Liver (tissue), 9 donors: ENCODE measurements around the gene RSRC1. TPM values are rescaled to one million over a fixed set of nuclear protein-coding genes. Genes with fewer than 3 reads are reported as not detected.

ENCODE experiments used
- DNase-seq: peaks from one replicate; pipeline ENCODE4 v3.0.0-alpha.2; 2017; ENCODE audit warnings: low spot score
- H3K27ac ChIP-seq, 2 donors: one replicate each; pipeline ENCODE4 v1.7.0; 2013; ENCODE audit warnings: inconsistent platforms in 2 of 2, low read length in 2 of 2, control low read depth in 1 of 2, low read depth in 1 of 2, mild to moderate bottlenecking in 1 of 2
- H3K27me3 ChIP-seq, 4 donors: one replicate each; pipeline versions ENCODE4 v1.6.1 to v1.7.0; 2013; ENCODE audit warnings: low read length in 3 of 4, inconsistent platforms in 1 of 4, mild to moderate bottlenecking in 1 of 4, moderate library complexity in 1 of 4; ENCODE audit not compliant: control insufficient read depth in 4 of 4, insufficient read depth in 4 of 4
- H3K36me3 ChIP-seq, 4 donors: one replicate each; pipeline versions ENCODE4 v1.6.1 to v1.7.0; 2013; ENCODE audit warnings: low read length in 3 of 4, mild to moderate bottlenecking in 3 of 4, low read depth in 1 of 4, moderate library complexity in 1 of 4; ENCODE audit not compliant: control insufficient read depth in 4 of 4, insufficient read depth in 3 of 4
- H3K4me1 ChIP-seq, 4 donors: one replicate each; pipeline versions ENCODE4 v1.6.1 to v1.7.0; 2013; ENCODE audit warnings: low read length in 3 of 4, mild to moderate bottlenecking in 3 of 4, moderate library complexity in 1 of 4; ENCODE audit not compliant: control insufficient read depth in 4 of 4, insufficient read depth in 4 of 4
- H3K4me3 ChIP-seq, 3 donors: one replicate each; pipeline versions ENCODE4 v1.6.1 to v1.7.0; 2013; ENCODE audit warnings: low read length in 3 of 3, control low read depth in 1 of 3, low read depth in 1 of 3, mild to moderate bottlenecking in 1 of 3
- H3K9ac ChIP-seq, 2 donors: one replicate each; pipeline ENCODE4 v1.7.0; 2013; ENCODE audit warnings: low read length in 2 of 2, mild to moderate bottlenecking in 2 of 2, moderate library complexity in 2 of 2, control low read depth in 1 of 2, low read depth in 1 of 2
- H3K9me3 ChIP-seq, 4 donors: one replicate each; pipeline versions ENCODE4 v1.6.1 to v1.7.0; 2013; ENCODE audit warnings: low read length in 3 of 4; ENCODE audit not compliant: control insufficient read depth in 4 of 4
- EGR1 ChIP-seq, 2 donors: IDR thresholded peaks; 2 replicates each; pipeline ENCODE4 v1.6.1; 2016 to 2018; ENCODE audit warnings: antibody characterized with exemption in 2 of 2, low read depth in 2 of 2
- FOXA1 ChIP-seq: IDR thresholded peaks from 2 replicates; pipeline ENCODE4 v1.6.1; 2016; ENCODE audit warnings: antibody characterized with exemption
- FOXA2 ChIP-seq: IDR thresholded peaks from 2 replicates; pipeline ENCODE4 v1.6.1; 2016; ENCODE audit warnings: antibody characterized with exemption
- GABPA ChIP-seq, 2 donors: IDR thresholded peaks in 1 of 2; conservative IDR thresholded peaks in 1 of 2; 2 replicates each; pipeline ENCODE4 v1.6.1; 2016; ENCODE audit warnings: antibody characterized with exemption in 2 of 2, mild to moderate bottlenecking in 1 of 2, moderate library complexity in 1 of 2
- HNF4A ChIP-seq, 2 donors: conservative IDR thresholded peaks; 2 replicates each; pipeline ENCODE4 v1.6.1; 2016; ENCODE audit warnings: antibody characterized with exemption in 2 of 2, mild to moderate bottlenecking in 2 of 2
- HNF4G ChIP-seq: IDR thresholded peaks from 2 replicates; pipeline ENCODE4 v1.6.1; 2016; ENCODE audit warnings: antibody characterized with exemption
- JUND ChIP-seq, 2 donors: IDR thresholded peaks; 2 replicates each; pipeline ENCODE4 v1.6.1; 2016; ENCODE audit warnings: antibody characterized with exemption in 2 of 2
- NR2F2 ChIP-seq: IDR thresholded peaks from 2 replicates; pipeline ENCODE4 v1.6.1; 2016; ENCODE audit warnings: antibody characterized with exemption
- RAD21 ChIP-seq, 2 donors: IDR thresholded peaks; 2 replicates each; pipeline ENCODE4 v1.6.1; 2016; ENCODE audit warnings: antibody characterized with exemption in 2 of 2, mild to moderate bottlenecking in 2 of 2
- RXRA ChIP-seq, 2 donors: IDR thresholded peaks; 2 replicates each; pipeline ENCODE4 v1.6.1; 2017 to 2018; ENCODE audit warnings: antibody characterized with exemption in 2 of 2, mild to moderate bottlenecking in 1 of 2
- SP1 ChIP-seq: IDR thresholded peaks from 2 replicates; pipeline ENCODE4 v1.6.1; 2018; ENCODE audit warnings: antibody characterized with exemption, mild to moderate bottlenecking
- TAF1 ChIP-seq: conservative IDR thresholded peaks from 2 replicates; pipeline ENCODE4 v1.6.1; 2016; ENCODE audit warnings: antibody characterized with exemption, mild to moderate bottlenecking
- YY1 ChIP-seq: IDR thresholded peaks from 2 replicates; pipeline ENCODE4 v1.6.1; 2016; ENCODE audit warnings: antibody characterized with exemption, mild to moderate bottlenecking
- WGBS: extraction: QIAGEN DNeasy Blood & Tissue Kit; methylation state at CpG from one replicate; pipeline ENCODE4 v1.1.7; 2013; 5-methylcytosine and 5-hydroxymethylcytosine counted together
- polyA plus RNA-seq, 2 donors: library from polyadenylated mRNA; stranded (reverse) in 1 of 2; unstranded in 1 of 2; fragments of 200-250 nt in 1 of 2; fragments of >200 nt in 1 of 2; fragmentation: Nextera tagmentation in 1 of 2; extraction: Ambion mirVana in 1 of 2; gene quantifications; one replicate each; pipeline versions ENCODE4 v1.2.1 to v1.2.3, GENCODE V29; 2013 to 2015
- total RNA-seq, 2 donors: library from RNA; depleted of rRNA; stranded (reverse); fragments of >200 nt; gene quantifications; one replicate each; pipeline ENCODE4 v1.2.3, GENCODE V29; 2014
- TF ChIP-seq, protein P1 (sequence below): IDR thresholded peaks from 2 replicates; pipeline ENCODE4 v1.6.1; 2016; ENCODE audit warnings: antibody characterized with exemption, mild to moderate bottlenecking
- TF ChIP-seq, protein P2 (sequence below): IDR thresholded peaks from 2 replicates; pipeline ENCODE4 v1.6.1; 2016; ENCODE audit warnings: antibody characterized with exemption
- TF ChIP-seq, protein P3 (sequence below): IDR thresholded peaks from 2 replicates; pipeline ENCODE4 v1.6.1; 2016; ENCODE audit warnings: antibody characterized with exemption
- donor health status: healthy.
- donor health status: healthy.
- donor health status: healthy.
- donor health status: healthy.
- donor health status: healthy.

Gene RSRC1
- total and polyA plus RNA-seq, 4 donors = 7.2 to 30.3 (median 20.7) TPM

DNA sequence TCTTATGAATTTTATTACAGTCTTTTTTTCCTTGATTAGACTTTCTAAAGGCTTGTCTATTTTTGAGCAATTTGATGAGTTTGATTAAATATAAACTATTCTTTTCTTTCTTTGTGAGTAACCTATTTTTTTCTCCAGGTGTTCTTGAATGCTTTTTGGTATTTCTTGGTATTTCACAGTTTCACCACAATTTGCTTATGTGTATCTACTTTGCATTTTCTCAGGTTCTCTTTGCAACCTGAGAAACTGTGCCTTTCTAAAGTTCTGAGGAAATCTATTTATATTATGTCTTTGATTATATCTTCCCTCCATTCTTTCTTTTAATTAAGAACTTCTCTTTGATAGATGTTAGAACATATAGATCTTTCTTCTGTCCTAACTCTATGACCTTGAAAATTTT lies 344.0 kb downstream of the RSRC1 start:
- Histone ChIP-seq H3K36me3 (no peaks in the 10 kb centered on the region), H3K27me3 (no peaks in the 10 kb centered on the region), H3K4me1 (no peaks in the 10 kb centered on the region), H3K27ac (no peak overlapping the region), H3K9ac (no peak overlapping the region), H3K4me3 (no peak overlapping the region), H3K9me3 (no peaks in the 10 kb centered on the region)
- no peak for DNase-seq
- TF ChIP-seq RAD21 (IDR thresholded peaks at IDR 0.05) (no peak), EGR1 (IDR thresholded peaks at IDR 0.05; ENCODE audit: low read depth in 2 of 2) (no peak), JUND (IDR thresholded peaks at IDR 0.05) (no peak)
- TF ChIP-seq, protein P1, sequence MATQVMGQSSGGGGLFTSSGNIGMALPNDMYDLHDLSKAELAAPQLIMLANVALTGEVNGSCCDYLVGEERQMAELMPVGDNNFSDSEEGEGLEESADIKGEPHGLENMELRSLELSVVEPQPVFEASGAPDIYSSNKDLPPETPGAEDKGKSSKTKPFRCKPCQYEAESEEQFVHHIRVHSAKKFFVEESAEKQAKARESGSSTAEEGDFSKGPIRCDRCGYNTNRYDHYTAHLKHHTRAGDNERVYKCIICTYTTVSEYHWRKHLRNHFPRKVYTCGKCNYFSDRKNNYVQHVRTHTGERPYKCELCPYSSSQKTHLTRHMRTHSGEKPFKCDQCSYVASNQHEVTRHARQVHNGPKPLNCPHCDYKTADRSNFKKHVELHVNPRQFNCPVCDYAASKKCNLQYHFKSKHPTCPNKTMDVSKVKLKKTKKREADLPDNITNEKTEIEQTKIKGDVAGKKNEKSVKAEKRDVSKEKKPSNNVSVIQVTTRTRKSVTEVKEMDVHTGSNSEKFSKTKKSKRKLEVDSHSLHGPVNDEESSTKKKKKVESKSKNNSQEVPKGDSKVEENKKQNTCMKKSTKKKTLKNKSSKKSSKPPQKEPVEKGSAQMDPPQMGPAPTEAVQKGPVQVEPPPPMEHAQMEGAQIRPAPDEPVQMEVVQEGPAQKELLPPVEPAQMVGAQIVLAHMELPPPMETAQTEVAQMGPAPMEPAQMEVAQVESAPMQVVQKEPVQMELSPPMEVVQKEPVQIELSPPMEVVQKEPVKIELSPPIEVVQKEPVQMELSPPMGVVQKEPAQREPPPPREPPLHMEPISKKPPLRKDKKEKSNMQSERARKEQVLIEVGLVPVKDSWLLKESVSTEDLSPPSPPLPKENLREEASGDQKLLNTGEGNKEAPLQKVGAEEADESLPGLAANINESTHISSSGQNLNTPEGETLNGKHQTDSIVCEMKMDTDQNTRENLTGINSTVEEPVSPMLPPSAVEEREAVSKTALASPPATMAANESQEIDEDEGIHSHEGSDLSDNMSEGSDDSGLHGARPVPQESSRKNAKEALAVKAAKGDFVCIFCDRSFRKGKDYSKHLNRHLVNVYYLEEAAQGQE = no peak
- TF ChIP-seq, protein P2, sequence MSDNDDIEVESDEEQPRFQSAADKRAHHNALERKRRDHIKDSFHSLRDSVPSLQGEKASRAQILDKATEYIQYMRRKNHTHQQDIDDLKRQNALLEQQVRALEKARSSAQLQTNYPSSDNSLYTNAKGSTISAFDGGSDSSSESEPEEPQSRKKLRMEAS = no peak
- TF ChIP-seq, protein P3, sequence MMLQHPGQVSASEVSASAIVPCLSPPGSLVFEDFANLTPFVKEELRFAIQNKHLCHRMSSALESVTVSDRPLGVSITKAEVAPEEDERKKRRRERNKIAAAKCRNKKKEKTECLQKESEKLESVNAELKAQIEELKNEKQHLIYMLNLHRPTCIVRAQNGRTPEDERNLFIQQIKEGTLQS = no peak

DNA sequence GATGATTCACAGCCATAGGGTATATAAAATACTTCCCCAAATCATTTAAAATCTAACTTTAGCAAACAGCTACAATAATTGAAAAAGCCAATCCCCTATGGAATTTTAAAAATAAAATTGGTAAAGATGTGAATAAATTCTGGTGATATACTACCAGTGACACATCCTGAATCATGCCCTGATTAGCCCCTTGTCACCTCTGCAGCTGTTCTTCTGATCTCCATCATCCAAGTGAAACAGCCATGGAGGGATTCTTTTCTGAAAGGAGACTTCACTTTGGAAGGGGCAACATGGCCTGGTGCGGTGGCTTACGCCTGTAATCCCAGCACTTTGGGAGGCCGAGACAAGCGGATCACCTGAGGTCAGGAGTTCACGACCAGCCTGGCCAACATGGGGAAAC lies 345.5 kb downstream of the RSRC1 start:
- Histone ChIP-seq H3K27ac (no peak overlapping the region), H3K9me3 (no peaks in the 10 kb centered on the region), H3K36me3 (no peaks in the 10 kb centered on the region), H3K4me3 (no peak overlapping the region), H3K9ac (no peak overlapping the region), H3K27me3 (no peaks in the 10 kb centered on the region), H3K4me1 (no peaks in the 10 kb centered on the region)
- DNase-seq = no peak
- 97% methylated on average over 5 of the region's 5 CpGs for WGBS
- no peak for TF ChIP-seq NR2F2
- TF ChIP-seq GABPA (IDR thresholded peaks at IDR 0.05 in 1 of 2, conservative IDR thresholded peaks at IDR 0.05 in 1 of 2) = no peak
- TF ChIP-seq, protein P2 = no peak
- TF ChIP-seq JUND (IDR thresholded peaks at IDR 0.05) = no peak
- TF ChIP-seq SP1 = no peak
- TF ChIP-seq TAF1 = no peak
- no peak for TF ChIP-seq HNF4A (conservative IDR thresholded peaks at IDR 0.05)
- TF ChIP-seq RXRA (IDR thresholded peaks at IDR 0.05) = no peak

DNA sequence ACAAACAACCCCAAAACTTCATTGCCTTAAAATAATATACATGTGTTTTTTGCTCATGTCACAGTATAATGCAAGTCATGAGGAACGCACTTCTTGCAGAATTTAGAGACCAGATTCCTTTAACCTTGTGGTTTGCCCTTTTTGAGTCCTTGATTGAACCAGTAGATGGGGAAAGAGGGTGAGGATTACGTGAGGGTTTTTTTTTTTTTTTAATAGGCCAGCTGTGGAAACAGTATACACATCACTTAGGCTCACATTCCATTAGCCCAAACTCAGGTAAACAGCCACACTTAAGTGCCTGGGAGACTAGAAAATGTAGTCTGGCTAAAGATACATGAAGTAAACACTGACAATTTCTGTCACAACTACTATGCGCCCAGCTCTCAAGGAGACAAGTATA lies 346.2 kb downstream of the RSRC1 start:
- Histone ChIP-seq H3K4me1 (no peaks in the 10 kb centered on the region), H3K36me3 (no peaks in the 10 kb centered on the region), H3K9me3 (no peaks in the 10 kb centered on the region), H3K9ac (no peak overlapping the region), H3K27me3 (no peaks in the 10 kb centered on the region), H3K27ac (no peak overlapping the region), H3K4me3 (no peak overlapping the region)
- no peak for DNase-seq
- 97% methylated on average over 3 of the region's 3 CpGs for WGBS
- TF ChIP-seq, protein P3 = no peak
- no peak for TF ChIP-seq FOXA2
- no peak for TF ChIP-seq JUND (IDR thresholded peaks at IDR 0.05)
- no peak for TF ChIP-seq EGR1 (IDR thresholded peaks at IDR 0.05; ENCODE audit: low read depth in 2 of 2)
- TF ChIP-seq, protein P2 = no peak
- no peak for TF ChIP-seq HNF4G
- no peak for TF ChIP-seq RAD21 (IDR thresholded peaks at IDR 0.05)
- no peak for TF ChIP-seq YY1
- TF ChIP-seq NR2F2 = no peak
- TF ChIP-seq FOXA1 = no peak
- TF ChIP-seq HNF4A (conservative IDR thresholded peaks at IDR 0.05) = no peak
- TF ChIP-seq RXRA (IDR thresholded peaks at IDR 0.05) = no peak
